Lung (tissue), 12 donors: ENCODE results near the gene CATSPERD. TPM values are rescaled to one million over a fixed set of nuclear protein-coding genes. Genes with fewer than 3 reads are reported as not detected.
"Not testable (repeated sequence)": the region's sequence is repeated elsewhere in the genome, so short reads cannot be mapped to it uniquely, and the experiment has no call there.

Experiments used
- ATAC-seq: fragments of 200-7000 bp; cut with Tn5 transposase; one replicate; pipeline ENCODE4 v1.9.1; 2020; ENCODE audit warnings: moderate number of reproducible peaks; ENCODE audit not compliant: insufficient read depth, low FRiP score
- DNase-seq, 3 donors: peaks; one replicate each; pipeline ENCODE4 v3.0.0-alpha.2; 2013 to 2017
- H3K27ac ChIP-seq, 2 donors: one replicate each; pipeline ENCODE4 v1.5.1; 2013; ENCODE audit warnings: mild to moderate bottlenecking in 2 of 2, moderate library complexity in 2 of 2, control low read depth in 1 of 2, inconsistent platforms in 1 of 2, low read depth in 1 of 2, low read length in 1 of 2
- H3K27me3 ChIP-seq, 3 donors: one replicate each; pipeline ENCODE4 v1.5.1; 2013; ENCODE audit warnings: low read length in 2 of 3; ENCODE audit not compliant: control insufficient read depth in 3 of 3, insufficient read depth in 3 of 3
- H3K36me3 ChIP-seq, 4 donors: one replicate each; pipeline ENCODE4 v1.5.1; 2013; ENCODE audit warnings: low read length in 4 of 4, mild to moderate bottlenecking in 1 of 4, moderate library complexity in 1 of 4; ENCODE audit not compliant: control insufficient read depth in 4 of 4, insufficient read depth in 4 of 4
- H3K4me1 ChIP-seq, 5 donors: one replicate each; pipeline ENCODE4 v1.5.1; 2013; ENCODE audit warnings: low read length in 5 of 5, mild to moderate bottlenecking in 2 of 5, moderate library complexity in 1 of 5; ENCODE audit not compliant: control insufficient read depth in 5 of 5, insufficient read depth in 5 of 5
- H3K4me3 ChIP-seq: one replicate; pipeline ENCODE4 v1.5.1; 2013; ENCODE audit warnings: mild to moderate bottlenecking, control low read depth, moderate library complexity
- H3K9ac ChIP-seq, 2 donors: one replicate each; pipeline ENCODE4 v1.5.1; 2013; ENCODE audit warnings: low read length in 2 of 2, control low read depth in 1 of 2; ENCODE audit not compliant: insufficient read depth in 1 of 2
- H3K9me3 ChIP-seq, 4 donors: one replicate each; pipeline ENCODE4 v1.5.1; 2013; ENCODE audit warnings: low read length in 3 of 4, mild to moderate bottlenecking in 1 of 4, moderate library complexity in 1 of 4; ENCODE audit not compliant: control insufficient read depth in 4 of 4, insufficient read depth in 3 of 4
- CTCF ChIP-seq: IDR thresholded peaks from 2 replicates; pipeline ENCODE4 v1.5.1; 2012; ENCODE audit warnings: mild to moderate bottlenecking; ENCODE audit errors: control extremely low read depth, extremely low read depth
- WGBS, 2 donors: extraction: QIAGEN DNeasy Blood & Tissue Kit; methylation state at CpG; one replicate each; pipeline ENCODE4 v1.1.7; 2013; 5-methylcytosine and 5-hydroxymethylcytosine counted together
- polyA plus RNA-seq, 2 donors: library from polyadenylated mRNA; stranded (reverse); fragments of 200-250 nt; gene quantifications; one replicate each; pipeline ENCODE4 v1.2.1, GENCODE V29; 2013
- total RNA-seq, 2 donors: library from RNA; depleted of rRNA in 1 of 2; stranded (reverse); fragments of >200 nt in 1 of 2; gene quantifications; one replicate each; pipeline ENCODE4 v1.2.1, GENCODE V29; 2014 to 2021
- donor health status: control.
- donor health status: control.
- donor health status: Bipolar disorder and iron deficiency.
- donor health status: healthy.
- donor health status: DM: yes; HTN: yes; CAD: no.

CATSPERD gene
- total and polyA plus RNA-seq, 4 donors: 8.2 to 11.3 (median 9.2) TPM

- H3K27me3 ChIP-seq: no peaks in the 10 kb centered on the region
- no peaks in the 10 kb centered on the region for H3K4me1 ChIP-seq
- DNase-seq: no peak
- H3K9ac ChIP-seq: no peak overlapping the region
- H3K27ac ChIP-seq: no peak overlapping the region
- no peak overlapping the region for H3K4me3 ChIP-seq
- no peak for TF ChIP-seq CTCF
- no peaks in the 10 kb centered on the region for H3K36me3 ChIP-seq
- no peaks in the 10 kb centered on the region for H3K9me3 ChIP-seq
- ATAC-seq: no peak
Observed at GRCh38 chr19:5743630-5744029, 23.2 kb downstream of the CATSPERD start.

- H3K27ac ChIP-seq, DNase-seq, H3K27me3 ChIP-seq, H3K36me3 ChIP-seq, H3K4me1 ChIP-seq, H3K9me3 ChIP-seq, H3K9ac ChIP-seq, H3K4me3 ChIP-seq, ATAC-seq: not testable (repeated sequence)
- WGBS, 2 donors: 89 to 95% methylated on average over 10 of the region's 10 CpGs
Observed at GRCh38 chr19:5744999-5745398, 24.6 kb downstream of the CATSPERD start.

- not testable (repeated sequence) for H3K4me1 ChIP-seq, H3K9ac ChIP-seq, H3K4me3 ChIP-seq, H3K27ac ChIP-seq, H3K36me3 ChIP-seq, H3K27me3 ChIP-seq, ATAC-seq, H3K9me3 ChIP-seq
- 36 to 56% methylated on average over 6 of the region's 6 CpGs for WGBS, 2 donors
- peak in 2 of 3 donors; percentile 3 to 5 for DNase-seq
Observed at GRCh38 chr19:5748920-5749319, 28.5 kb downstream of the CATSPERD start.

GRCh38 chr19:5749505-5749904 is 29.1 kb downstream of the CATSPERD start:
- Histone ChIP-seq H3K27ac (no peak overlapping the region), H3K36me3 (no peaks in the 10 kb centered on the region), H3K9ac (no peak overlapping the region), H3K27me3 (no peaks in the 10 kb centered on the region), H3K4me3 (no peak overlapping the region), H3K9me3 (no peaks in the 10 kb centered on the region), H3K4me1 (no peaks in the 10 kb centered on the region)
- ATAC-seq (no peak), DNase-seq (no peak)
- 88 to 91% methylated on average over 5 of the region's 5 CpGs for WGBS, 2 donors
- TF ChIP-seq CTCF: no peak

GRCh38 chr19:5751709-5752108 is 31.3 kb downstream of the CATSPERD start:
- H3K36me3 ChIP-seq: no peaks in the 10 kb centered on the region
- no peaks in the 10 kb centered on the region for H3K27me3 ChIP-seq
- no peaks in the 10 kb centered on the region for H3K9me3 ChIP-seq
- H3K4me3 ChIP-seq: no peak overlapping the region
- ATAC-seq: no peak
- WGBS, 2 donors: 86 to 90% methylated on average over 7 of the region's 7 CpGs
- no peak for TF ChIP-seq CTCF
- DNase-seq: no peak
- no peak overlapping the region for H3K27ac ChIP-seq
- H3K9ac ChIP-seq: no peak overlapping the region
- H3K4me1 ChIP-seq: no peaks in the 10 kb centered on the region
